A549 treated with CORT108297 at 1 μM for 4 hours (cell line): ENCODE results near the gene SEZ6L. TPM values are rescaled to one million over a fixed set of nuclear protein-coding genes. Genes with fewer than 3 reads are reported as not detected.

Experiments
- total RNA-seq: library from RNA; stranded (reverse); fragments of 200-300 nt; extraction: Qiagen RNA extraction; gene quantifications from 5 replicates; pipeline ENCODE4 v1.2.3, GENCODE V29; 2022

SEZ6L gene
- total RNA-seq: not detected in 5 replicates

DNA sequence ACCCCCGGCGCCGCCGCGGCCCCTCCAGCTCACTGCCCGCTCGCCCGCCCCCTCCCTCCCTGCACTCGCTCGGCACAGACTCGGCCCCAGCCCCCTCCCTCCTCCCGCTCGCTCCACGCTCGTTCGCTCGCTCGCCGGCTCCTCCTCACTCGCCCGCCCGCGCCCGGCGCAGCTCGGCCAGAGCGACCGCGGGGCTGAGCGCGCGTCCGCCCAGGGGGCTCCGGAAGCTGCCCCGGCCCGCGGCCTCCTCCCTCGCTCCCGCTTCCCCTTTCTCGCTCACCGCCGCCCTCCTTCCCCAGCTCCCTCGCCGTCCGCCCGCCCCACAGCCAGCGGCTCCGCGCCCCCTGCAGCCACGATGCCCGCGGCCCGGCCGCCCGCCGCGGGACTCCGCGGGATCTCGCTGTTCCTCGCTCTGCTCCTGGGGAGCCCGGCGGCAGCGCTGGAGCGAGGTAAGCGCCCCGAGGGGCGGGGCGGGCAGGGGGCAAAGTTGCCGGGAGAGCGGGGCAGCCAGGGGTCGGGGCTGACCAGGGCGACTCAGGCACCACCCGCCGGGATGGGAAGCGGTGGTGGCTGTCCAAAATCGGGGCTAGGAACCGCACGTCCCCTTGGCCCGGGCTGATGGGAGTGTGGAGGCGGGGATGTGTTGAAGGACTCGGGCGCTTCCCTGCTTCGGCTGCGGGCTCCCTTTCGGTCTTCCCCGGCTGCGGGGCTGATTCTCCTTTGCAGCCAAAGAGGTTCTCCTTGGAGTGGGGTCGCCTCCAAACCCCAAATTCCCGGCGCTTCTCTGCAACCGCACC, at the start of gene SEZ6L:
SEZ6L (plus strand) TSS at position 148 of the 797 bp plus-strand sequence; CDS start at position 356, 208 bp downstream.

DNA sequence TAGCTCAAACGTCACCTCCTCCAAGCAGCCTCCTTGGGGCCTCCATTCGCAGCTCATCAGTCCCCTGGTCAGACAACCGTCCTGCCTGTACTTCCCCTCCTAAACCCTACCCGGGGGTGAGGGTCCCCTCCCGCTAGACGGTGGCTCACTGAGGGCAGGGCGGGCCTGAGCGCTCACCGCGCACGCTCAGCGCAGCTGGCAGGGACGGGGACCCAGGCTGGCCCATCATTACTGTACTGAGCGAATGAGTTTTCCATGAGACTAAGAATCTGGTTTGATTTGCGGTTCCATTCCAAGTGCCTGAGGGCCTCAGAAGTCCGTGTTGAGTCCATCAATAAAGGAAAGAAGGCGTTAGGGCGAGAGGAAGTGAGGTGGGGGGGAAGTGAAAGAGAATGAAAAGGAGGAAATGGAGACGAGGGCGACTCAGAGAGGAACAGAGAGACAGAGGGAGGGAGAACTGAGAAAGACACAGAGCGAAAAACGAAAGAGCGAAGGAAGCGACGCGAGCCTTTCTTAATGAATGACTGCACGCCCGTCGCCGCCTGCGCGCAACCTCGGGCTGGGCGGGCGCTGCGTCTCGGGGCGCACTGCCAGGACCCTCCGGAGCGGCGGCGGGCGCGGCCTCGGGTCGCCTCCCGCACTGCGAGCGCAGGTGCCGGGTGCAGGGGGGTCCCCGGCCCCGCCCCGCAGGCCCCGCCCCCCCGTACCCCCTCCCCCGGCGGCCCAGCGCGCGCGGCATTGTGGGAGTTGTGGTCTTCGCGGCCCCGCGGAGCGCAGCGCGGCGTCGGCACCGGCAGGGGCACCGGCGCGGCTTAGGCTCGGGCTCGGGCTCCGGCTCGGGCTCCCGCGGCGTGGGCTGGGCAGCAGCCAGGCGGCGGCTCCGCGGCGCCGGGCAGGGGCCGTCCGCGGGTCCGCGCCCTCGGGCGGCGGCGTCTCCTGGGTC, 259.5 kb downstream of the SEZ6L start, which contains the start of gene ASPHD2:
ASPHD2 (plus strand) TSS at position 746 of the 943 bp plus-strand sequence. CDS start 4,356 bp downstream, outside the sequence.

